ENCODE results near the gene ARID1B. TPM values are rescaled to one million over a fixed set of nuclear protein-coding genes. Genes with fewer than 3 reads are reported as not detected.

ARID1B gene
- total and polyA plus RNA-seq, 4 donors: 7.0 to 49.0 (median 24.2) TPM

DNA sequence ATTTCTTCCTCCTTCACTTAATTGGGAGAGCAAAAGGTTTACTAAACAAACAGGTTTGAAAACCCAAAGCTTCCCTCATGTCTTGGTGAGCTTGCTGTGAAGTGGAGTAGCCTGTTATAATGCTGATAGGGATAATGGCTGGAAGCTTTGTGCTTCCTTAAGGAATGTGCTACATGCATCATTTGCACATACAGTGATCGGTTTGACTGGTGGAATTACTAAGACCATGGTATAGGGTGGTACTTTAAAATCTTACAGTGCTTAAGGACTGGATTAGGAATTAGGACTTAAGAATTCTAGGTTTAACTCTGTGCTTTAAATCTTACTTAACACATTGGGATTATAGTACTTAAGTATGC lies 75.7 kb downstream of the ARID1B start:
- no peak overlapping the region for H3K9ac ChIP-seq (ENCODE audit: low read depth in 1 of 2, low read length in 2 of 2)
- TF ChIP-seq RXRA (IDR thresholded peaks at IDR 0.05) (no peak), ATF3 (IDR thresholded peaks at IDR 0.05) (no peak), TAF1 (conservative IDR thresholded peaks at IDR 0.05) (no peak), RAD21 (IDR thresholded peaks at IDR 0.05) (no peak), GABPA (IDR thresholded peaks at IDR 0.05 in 1 of 2, conservative IDR thresholded peaks at IDR 0.05 in 1 of 2) (no peak), FOXA2 (IDR thresholded peaks at IDR 0.05) (no peak), HNF4A (conservative IDR thresholded peaks at IDR 0.05) (no peak)
- TF ChIP-seq, protein P1, sequence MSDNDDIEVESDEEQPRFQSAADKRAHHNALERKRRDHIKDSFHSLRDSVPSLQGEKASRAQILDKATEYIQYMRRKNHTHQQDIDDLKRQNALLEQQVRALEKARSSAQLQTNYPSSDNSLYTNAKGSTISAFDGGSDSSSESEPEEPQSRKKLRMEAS (IDR thresholded peaks at IDR 0.05): no peak
- no peaks in the 10 kb centered on the region for H3K27me3 ChIP-seq (ENCODE audit: control insufficient read depth in 4 of 4, insufficient read depth in 4 of 4, low read length in 3 of 4)
- no peak overlapping the region for H3K4me3 ChIP-seq (ENCODE audit: low read depth in 1 of 3, low read length in 3 of 3)
- DNase-seq (ENCODE audit: low spot score): no peak
- WGBS: 89% methylated on average over 1 of the region's 1 CpG
- H3K36me3 ChIP-seq (ENCODE audit: control insufficient read depth in 4 of 4, insufficient read depth in 3 of 4, low read depth in 1 of 4, low read length in 3 of 4): no peaks in the 10 kb centered on the region
- peaks cover 0 to 11% (median 8%) of the 10 kb centered on the region in 4 donors for H3K4me1 ChIP-seq (ENCODE audit: control insufficient read depth in 4 of 4, insufficient read depth in 4 of 4, low read length in 3 of 4)
- H3K9me3 ChIP-seq (ENCODE audit: control insufficient read depth in 4 of 4, low read length in 3 of 4): no peaks in the 10 kb centered on the region
- H3K27ac ChIP-seq (ENCODE audit: low read depth in 1 of 2, low read length in 2 of 2): no peak overlapping the region

DNA sequence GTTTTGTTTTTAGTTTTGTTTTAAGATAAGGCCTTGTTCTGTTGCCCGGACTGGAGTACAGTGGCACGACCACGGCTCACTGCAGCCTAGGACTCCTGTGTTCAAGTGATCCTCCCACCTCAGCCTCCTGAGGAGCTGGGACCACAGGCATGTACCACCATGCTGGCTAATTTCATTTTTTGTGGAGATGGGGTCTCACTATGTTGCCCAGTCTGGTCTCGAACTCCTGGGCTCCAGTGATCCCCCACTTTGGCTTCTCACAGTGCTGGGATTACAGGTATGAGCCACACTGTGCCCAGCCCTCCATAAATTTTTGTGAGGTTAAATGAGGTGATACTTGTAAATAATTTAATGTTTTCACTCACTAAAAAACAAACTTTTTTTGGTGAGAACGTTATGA lies 76.6 kb downstream of the ARID1B start:
- WGBS: 93% methylated on average over 5 of the region's 5 CpGs
- no peak for TF ChIP-seq CTCF (IDR thresholded peaks at IDR 0.05; ENCODE audit: low read depth, low read length, missing input control)
- TF ChIP-seq RXRA (IDR thresholded peaks at IDR 0.05): no peak
- H3K9me3 ChIP-seq (ENCODE audit: control insufficient read depth in 4 of 4, low read length in 3 of 4): no peaks in the 10 kb centered on the region
- H3K4me1 ChIP-seq (ENCODE audit: control insufficient read depth in 4 of 4, insufficient read depth in 4 of 4, low read length in 3 of 4): peaks cover 0 to 10% (median 6%) of the 10 kb centered on the region in 4 donors
- H3K4me3 ChIP-seq (ENCODE audit: low read depth in 1 of 3, low read length in 3 of 3): no peak overlapping the region
- no peaks in the 10 kb centered on the region for H3K27me3 ChIP-seq (ENCODE audit: control insufficient read depth in 4 of 4, insufficient read depth in 4 of 4, low read length in 3 of 4)
- H3K27ac ChIP-seq (ENCODE audit: low read depth in 1 of 2, low read length in 2 of 2): no peak overlapping the region
- no peak for DNase-seq (ENCODE audit: low spot score)
- no peaks in the 10 kb centered on the region for H3K36me3 ChIP-seq (ENCODE audit: control insufficient read depth in 4 of 4, insufficient read depth in 3 of 4, low read depth in 1 of 4, low read length in 3 of 4)
- no peak overlapping the region for H3K9ac ChIP-seq (ENCODE audit: low read depth in 1 of 2, low read length in 2 of 2)

- no peak for TF ChIP-seq SP1 (IDR thresholded peaks at IDR 0.05)
- TF ChIP-seq YY1 (IDR thresholded peaks at IDR 0.05): no peak
- TF ChIP-seq EGR1 (IDR thresholded peaks at IDR 0.05; ENCODE audit: low read depth in 2 of 2): no peak
- TF ChIP-seq, protein P2, sequence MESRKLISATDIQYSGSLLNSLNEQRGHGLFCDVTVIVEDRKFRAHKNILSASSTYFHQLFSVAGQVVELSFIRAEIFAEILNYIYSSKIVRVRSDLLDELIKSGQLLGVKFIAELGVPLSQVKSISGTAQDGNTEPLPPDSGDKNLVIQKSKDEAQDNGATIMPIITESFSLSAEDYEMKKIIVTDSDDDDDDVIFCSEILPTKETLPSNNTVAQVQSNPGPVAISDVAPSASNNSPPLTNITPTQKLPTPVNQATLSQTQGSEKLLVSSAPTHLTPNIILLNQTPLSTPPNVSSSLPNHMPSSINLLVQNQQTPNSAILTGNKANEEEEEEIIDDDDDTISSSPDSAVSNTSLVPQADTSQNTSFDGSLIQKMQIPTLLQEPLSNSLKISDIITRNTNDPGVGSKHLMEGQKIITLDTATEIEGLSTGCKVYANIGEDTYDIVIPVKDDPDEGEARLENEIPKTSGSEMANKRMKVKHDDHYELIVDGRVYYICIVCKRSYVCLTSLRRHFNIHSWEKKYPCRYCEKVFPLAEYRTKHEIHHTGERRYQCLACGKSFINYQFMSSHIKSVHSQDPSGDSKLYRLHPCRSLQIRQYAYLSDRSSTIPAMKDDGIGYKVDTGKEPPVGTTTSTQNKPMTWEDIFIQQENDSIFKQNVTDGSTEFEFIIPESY (IDR thresholded peaks at IDR 0.05): no peak
- Histone ChIP-seq H3K36me3 (ENCODE audit: control insufficient read depth in 4 of 4, insufficient read depth in 3 of 4, low read depth in 1 of 4, low read length in 3 of 4) (no peaks in the 10 kb centered on the region), H3K9ac (ENCODE audit: low read depth in 1 of 2, low read length in 2 of 2) (no peak overlapping the region), H3K4me1 (ENCODE audit: control insufficient read depth in 4 of 4, insufficient read depth in 4 of 4, low read length in 3 of 4) (peaks cover 0 to 10% (median 6%) of the 10 kb centered on the region in 4 donors), H3K27ac (ENCODE audit: low read depth in 1 of 2, low read length in 2 of 2) (no peak overlapping the region), H3K9me3 (ENCODE audit: control insufficient read depth in 4 of 4, low read length in 3 of 4) (no peaks in the 10 kb centered on the region), H3K4me3 (ENCODE audit: low read depth in 1 of 3, low read length in 3 of 3) (no peak overlapping the region), H3K27me3 (ENCODE audit: control insufficient read depth in 4 of 4, insufficient read depth in 4 of 4, low read length in 3 of 4) (no peaks in the 10 kb centered on the region)
- DNase-seq (ENCODE audit: low spot score): no peak
- 93% methylated on average over 10 of the region's 10 CpGs for WGBS
Measured at GRCh38 chr6:156854466-156855161, 77.4 kb downstream of the ARID1B start.

Data from liver (tissue), 9 donors.